Superior temporal gyrus (tissue), 1 donor: ENCODE measurements around the gene KMT2B.

Experiments
- DNase-seq: peaks from one replicate; pipeline ENCODE4 v3.0.0-alpha.2; 2016; ENCODE audit errors: extremely low spot score

Gene KMT2B

DNA sequence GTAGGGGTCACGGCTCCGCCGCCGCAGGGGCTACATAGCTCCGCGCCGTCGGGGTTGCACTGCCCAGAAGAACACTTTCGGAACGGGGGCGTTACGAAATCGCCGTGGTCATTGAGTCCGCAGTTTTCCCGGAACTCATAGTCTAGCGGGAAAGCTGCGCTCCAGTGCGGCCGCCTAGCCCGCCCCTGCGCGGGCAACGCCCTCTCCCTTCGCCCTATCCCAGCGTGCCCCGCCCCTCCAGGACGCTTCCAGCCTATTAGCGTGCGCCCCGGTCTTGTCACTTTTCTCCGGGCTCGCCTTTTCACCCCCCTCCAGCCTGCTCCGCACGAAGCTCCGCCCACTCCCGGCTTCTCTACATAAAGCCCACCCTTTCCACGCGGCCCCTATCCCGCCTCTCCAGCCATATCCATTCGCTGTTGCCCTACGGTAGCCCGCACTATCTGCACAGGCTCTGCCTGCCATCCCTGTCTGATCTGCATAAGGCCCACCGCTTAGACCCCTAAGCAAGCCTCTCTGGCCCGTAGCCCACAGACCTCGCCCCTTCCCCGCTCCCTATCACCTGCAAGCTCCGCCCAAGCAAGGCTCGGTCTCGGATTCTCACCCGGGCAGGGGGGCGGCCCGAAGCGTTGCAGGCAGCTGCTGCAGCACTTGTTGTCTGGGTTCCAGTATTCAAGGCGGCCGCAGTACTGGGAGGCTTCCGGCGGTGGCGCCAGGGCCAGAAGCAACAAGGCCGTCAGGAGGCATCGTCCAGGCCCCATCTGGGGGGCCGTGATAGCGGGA is 22.8 kb downstream of the KMT2B start:
- peak; percentile 99 for DNase-seq

DNA sequence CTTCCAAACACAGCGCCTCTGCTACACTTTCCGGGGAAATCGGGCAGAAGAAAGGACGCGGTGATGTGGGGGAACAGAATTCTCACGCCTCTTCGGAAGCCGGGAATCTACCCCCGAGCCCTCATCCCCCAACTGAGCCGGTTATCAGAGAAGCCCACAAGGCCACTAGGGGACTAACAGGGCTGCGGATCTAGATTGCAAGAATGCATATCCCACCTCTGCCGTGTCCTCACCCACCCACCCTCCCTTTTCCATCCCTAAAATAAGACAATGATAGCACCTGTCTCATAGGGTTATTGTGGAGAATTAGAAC is 23.4 kb downstream of the KMT2B start:
- no peak for DNase-seq

DNA sequence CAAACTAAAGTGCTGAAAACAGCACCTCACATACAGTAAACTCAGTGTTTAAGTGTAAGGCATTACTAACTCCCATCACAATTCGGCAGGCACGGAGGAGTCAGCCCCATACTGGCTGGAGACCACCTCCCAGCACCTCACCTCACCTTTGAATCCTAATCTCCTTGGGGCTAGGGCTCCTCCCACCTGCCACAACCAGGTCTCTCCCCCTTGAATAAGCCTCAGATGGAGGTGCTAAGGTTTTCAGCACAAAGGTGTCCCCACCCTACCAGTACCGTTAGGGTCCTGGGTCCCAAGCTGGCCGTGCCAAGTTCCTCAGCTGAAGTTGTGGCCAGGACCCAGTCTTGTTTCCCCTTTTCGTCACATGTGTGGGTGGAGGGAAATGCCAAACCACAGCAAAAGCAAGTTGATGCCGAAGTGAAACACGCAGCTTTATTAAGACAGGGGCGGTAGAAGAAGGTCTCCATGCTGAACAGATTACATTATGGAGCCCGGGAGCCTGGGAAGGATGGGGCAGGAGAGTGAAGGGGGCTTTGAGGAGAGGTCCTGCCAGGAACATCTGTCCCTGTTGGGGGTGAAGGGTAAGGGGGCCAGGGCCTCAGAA is 24.4 kb downstream of the KMT2B start, which contains the start of gene IGFLR1:
Gene IGFLR1 (minus strand): TSS at position 332 of the 604 bp plus-strand sequence. CDS start 1,272 bp downstream, outside the sequence.
- DNase-seq: no peak

DNA sequence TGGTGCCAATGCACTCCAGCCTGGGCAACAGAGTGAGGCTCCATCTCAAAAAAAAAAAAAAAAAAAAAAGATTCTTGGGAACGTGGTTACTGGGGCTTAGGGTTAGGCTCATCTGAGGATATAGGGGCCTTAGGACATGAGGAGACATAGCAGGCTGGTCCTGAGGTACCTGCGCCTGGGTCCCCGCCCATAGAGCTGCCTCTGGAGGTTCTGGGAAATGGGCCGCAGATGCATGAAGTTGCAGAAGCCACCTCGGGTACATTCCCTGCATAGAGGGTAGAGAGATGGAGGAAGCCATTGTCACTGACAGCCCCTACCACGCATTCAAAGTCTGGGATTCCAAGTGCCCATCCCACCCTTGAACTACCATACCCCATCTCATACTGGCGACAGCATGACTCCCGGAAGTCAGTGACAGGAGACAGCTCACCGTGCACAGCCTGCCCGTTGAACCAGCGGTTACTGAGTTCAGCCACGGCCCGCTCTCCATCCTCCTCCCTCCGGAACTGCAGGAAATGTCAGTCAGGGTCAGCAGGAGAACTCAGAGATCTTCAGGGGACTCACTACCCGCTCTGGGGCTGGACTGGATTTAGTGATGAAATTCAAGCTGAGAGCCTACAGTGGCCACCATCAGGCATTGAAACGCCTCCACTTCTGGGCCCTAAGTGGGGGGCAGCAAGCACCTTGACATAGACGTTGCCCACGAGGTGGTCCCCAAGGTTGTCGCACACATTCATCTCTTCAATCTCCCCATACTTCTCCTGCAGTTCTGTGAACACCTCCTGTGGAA is 26.0 kb downstream of the KMT2B start:
- DNase-seq: no peak

DNA sequence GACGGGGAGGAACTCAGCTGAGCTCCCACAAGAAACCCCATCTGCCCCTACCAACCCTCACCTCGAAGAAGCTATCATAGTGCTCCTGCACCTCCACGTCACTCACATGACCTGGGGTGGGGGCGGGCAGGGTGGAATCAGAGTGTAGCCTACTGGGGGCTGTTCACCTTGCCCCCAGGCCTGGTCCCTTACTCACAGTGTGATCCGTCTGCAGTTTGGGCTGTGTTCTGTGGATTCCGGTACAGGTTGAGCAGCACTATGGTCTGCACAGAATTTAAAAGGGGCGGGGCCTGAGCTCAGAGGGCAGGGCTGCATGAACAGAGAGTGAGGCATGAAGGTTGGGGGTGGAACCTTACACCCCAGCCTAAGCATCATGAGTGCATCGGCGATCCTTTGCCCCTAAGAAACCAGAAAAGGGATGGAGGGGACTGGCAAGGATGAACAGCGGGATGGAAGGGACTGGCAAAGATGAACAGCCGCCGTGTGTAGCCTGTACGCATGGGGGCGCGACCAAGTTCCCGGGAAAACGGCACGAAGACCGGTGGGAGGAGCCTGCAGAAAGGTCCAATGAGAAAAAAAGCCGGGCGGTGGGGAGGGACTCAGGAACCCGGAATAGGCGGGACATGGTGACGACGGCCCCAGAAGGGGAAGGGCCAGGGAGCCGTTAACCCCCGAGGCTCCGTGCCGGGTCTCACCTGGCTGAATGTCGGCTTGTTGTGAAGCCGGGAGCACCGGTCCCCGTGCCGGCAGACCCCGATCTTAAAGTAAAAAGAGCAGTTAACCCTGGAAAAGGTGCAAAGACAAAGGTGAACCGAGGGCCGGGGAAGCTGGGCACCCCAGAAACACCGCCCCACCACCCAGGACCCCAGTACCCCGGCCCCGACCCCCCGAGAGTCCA is 26.9 kb downstream of the KMT2B start:
- DNase-seq: peak; percentile 98

DNA sequence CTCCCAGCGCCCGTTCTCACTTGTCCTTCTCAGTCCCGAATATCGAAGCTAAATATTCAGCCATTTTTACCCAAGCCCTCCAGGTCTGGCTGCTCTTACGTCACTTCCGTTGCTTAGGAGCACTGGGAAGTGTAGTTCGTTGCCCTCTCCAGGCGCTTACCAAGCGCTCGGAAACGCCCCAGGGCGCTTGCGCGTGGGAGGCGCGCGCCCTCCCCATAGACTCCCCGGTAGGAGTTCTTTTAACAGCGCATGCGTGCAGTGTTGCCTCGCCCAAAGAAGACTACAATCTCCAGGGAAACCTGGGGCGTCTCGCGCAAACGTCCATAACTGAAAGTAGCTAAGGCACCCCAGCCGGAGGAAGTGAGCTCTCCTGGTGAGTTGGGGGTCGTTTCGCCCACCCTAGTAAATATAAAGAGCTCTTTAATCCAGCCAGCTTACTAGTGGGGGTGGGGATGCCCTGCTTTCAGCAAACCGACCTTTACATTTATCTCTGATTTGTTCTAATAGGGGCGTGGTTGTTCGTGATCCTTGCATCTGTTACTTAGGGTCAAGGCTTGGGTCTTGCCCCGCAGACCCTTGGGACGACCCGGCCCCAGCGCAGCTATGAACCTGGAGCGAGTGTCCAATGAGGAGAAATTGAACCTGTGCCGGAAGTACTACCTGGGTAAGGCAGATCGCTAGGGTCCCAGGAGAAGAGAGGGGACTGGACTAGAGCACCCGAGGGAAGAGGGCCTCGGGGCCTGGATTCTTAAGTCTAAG is 27.7 kb downstream of the KMT2B start, which contains the start of the genes PSENEN and U2AF1L4:
Gene PSENEN (plus strand): TSS at position 324 of the 759 bp plus-strand sequence. CDS start 280 bp downstream, at position 604.
Gene U2AF1L4 (minus strand): TSS at position 91 of the 759 bp plus-strand sequence. CDS start 27 bp downstream, at position 64.
- DNase-seq: peak; percentile 100

DNA sequence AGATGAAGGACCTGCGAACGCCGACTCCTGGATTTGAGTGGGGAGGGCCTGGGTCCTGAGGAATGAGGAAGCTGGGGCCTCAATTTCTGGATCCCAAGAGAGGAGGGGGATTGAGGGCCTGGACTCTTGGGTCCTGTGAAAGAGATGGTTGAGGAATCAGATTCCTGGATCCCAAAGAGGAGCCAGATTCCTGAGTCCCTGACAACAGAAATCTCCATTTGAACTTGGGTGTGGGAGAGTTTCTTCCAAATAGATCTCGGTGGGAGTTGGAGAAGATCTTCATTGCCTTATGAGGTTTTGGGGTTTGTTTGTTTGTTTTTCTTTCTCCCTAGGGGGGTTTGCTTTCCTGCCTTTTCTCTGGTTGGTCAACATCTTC is 28.3 kb downstream of the KMT2B start:
- DNase-seq: no peak

DNA sequence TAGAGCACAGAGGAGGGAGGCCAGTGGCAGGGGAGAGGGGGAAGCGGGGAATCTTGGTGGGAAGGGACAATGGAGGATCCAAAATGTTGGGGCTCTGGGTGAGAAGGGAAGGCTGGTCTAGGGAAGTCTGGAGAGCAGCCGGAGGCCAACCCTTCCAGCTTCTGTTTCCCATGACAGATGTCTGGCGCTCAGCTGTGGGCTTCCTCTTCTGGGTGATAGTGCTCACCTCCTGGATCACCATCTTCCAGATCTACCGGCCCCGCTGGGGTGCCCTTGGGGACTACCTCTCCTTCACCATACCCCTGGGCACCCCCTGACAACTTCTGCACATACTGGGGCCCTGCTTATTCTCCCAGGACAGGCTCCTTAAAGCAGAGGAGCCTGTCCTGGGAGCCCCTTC is 28.7 kb downstream of the KMT2B start:
- no peak for DNase-seq

DNA sequence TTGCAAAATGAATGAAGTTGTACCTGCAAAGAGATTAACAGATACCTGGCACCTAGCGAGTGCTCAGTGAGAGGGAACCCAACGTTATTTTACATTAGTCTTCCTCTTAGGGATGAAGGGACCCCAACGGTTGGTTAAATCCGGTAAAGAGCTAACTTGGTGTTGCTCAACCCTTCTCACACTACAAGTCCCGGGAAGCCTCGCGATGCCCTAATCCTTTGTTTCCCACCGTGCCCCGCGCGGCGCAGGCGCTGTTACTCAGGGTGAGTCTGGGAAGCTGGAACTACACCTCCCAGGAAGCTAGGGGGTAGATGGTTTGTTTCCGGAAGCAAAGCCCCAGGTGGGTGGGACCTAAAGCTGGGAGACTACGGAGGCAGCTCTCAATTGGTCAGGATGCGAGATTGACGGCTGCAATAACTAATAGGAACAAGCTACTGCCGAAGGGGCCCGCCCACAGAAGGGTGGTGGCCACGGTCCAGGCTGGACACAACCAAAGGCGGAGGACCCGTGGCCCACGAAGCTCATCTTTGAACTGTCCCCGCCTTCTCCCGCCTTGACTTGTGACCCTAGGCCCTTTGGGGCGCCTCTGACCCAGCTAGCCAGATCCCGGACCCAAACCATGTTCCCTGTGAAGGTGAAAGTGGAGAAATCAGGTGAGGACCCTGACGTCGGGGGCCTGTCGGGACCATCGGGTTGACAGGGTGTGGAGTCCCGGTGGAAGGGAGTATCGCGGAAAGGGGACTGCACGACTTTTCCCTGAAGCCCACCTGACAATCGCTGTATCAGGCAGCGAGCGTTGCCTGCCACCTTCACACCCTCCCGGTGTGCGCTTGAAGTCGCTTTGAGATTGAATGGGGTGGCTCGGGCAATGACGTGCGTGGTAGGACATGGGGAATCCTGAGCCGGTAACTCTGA is 30.6 kb downstream of the KMT2B start, which contains the start of gene LIN37:
Gene LIN37 (plus strand): TSS at position 471 of the 915 bp plus-strand sequence. CDS start 149 bp downstream, at position 620.
- peak; percentile 100 for DNase-seq

DNA sequence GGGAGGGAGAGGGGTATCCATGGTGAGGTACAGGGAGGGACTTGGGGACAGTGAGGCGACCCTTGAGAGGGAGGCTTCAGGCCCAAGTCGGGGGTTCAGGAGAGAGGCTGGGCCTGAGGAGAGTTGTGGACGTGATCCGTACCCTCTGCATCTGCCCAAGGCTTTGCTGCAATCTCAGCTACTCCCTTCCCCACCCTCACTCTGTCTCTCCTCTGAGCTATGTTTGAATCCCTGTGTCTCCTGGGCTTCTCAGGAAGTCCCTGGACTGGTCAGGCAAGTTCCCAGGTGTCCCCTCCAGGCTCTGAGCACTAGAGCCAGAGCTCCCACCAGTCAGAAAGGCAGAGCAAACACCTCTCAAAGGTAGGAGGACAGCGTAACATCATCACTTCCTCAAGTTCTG is 32.4 kb downstream of the KMT2B start:
- DNase-seq: no peak

DNA sequence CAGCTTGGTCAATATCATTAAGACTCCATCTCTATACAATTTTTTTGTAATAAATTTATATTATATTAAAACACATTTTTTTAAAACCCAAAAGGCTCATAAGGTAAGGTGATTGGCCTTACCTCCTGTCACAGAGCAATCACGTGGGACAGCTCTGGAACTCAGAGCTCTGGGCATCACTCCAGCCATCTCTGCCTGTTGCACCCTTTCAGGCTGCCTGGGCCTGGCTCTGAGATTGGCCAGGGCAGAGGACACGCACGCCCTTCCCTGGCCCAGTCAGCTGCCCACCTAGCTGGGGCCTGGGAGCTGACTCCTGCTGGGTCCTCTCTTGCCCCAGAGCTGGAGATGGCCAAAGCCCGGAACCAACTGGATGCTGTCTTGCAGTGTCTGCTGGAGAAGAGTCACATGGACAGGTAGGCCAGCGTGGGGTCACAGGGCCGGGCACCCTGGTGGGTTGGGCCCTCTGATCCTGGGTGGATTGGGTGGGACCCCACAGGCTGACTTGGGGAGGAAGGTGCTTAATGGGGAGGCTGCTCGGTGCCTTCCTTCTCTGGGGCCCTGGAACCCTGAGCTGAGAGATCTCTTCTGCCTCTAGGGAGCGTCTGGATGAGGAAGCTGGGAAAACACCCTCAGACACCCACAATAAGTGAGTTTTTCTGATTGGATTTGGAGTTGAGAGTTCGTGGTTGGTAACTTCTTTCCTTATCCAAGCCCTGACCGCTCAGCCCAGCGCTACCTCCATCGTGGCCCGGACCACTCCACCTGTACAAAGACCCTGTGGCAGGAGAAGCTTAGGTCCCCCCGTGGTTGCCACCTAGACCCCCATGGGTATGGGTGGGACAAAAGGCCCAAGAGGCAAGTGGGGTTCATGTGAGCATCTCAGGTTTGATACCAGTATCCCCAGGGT is 34.3 kb downstream of the KMT2B start:
- no peak for DNase-seq

DNA sequence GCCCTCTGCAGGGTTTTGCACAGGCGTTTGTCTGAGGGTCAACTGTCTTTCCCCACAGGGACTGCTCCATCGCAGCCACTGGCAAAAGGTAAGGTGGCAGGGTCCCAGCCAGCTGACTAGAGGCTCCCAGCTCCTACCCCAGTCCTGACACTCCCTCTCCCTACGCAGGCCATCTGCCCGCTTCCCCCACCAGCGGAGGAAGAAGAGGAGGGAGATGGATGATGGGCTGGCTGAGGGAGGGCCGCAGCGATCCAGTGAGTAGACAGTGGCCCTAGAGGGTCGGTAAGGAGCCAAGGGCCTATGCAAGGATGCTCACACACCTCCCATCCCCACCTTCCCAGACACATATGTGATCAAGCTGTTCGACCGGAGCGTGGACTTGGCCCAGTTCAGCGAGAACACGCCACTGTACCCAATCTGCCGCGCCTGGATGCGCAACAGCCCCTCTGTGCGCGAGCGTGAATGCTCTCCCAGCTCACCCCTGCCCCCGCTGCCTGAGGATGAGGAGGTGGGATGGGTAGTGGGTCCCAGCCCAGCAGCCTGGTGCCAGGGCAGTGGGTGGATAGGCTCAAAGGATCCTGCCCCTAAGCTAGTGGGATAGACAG is 35.0 kb downstream of the KMT2B start:
- no peak for DNase-seq

DNA sequence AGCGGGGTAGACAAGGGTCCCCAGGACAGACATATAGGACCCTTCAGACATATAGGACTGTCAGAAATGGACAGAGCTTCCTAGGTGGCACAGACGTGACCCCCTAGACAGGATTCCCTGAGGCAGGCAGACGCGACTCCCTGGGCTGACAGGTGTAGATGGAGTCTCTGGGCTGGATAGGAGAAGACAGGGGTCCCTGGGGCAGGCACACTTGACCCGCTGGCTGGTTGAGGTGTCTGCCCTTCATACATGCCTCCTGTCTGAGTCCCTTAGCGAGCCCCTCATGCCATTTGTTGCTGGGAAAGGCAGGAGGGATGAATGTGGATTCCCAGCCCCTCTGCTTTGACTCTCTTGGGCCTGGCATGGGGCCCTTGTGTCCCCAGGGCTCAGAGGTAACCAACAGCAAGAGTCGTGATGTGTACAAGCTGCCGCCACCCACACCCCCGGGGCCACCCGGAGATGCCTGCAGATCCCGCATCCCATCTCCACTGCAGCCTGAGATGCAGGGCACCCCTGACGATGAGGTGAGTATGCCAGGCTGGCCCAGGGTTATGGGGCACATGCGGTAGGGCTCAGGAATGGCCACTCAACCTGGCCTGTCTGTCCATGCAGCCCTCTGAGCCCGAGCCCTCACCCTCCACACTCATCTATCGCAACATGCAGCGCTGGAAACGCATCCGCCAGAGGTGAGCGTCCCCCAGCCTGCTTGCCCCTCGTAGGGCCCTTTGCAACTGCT is 36.0 kb downstream of the KMT2B start:
- DNase-seq: no peak

DNA sequence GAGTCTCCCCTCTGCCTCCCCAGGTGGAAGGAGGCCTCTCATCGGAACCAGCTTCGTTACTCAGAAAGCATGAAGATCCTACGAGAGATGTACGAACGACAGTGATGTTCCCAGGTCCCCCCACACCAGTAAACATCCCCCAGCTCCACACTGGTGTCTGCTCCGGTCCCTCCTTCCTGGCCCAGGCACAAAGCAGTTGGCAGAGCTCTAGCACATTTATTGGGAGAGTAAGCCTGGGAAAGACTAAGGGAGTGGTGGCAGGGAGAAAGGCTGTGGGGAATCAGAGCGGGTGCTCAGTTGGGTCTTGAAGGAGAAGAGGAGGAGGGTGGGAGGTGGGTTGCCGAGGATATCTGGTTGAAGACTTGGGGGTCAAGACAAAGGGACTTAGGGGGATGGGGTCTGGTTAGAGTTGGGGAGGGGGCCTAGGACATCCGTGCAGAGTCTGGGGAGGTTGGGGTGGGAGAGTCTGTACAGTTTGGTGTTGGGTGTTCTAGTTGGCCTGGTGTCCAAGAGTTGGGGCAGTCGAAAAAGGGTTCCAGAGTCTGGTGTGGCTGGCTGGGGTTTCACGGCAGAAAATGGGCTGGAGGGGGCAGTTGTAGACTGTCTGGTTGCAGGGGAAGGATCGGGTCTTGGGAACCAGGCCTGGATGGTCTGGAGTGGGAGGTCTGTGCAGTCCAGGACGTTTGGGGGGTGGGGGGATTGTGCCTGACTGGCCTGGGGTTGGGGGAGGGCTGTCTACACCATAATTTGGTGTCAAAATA is 36.7 kb downstream of the KMT2B start:
- DNase-seq: no peak

DNA sequence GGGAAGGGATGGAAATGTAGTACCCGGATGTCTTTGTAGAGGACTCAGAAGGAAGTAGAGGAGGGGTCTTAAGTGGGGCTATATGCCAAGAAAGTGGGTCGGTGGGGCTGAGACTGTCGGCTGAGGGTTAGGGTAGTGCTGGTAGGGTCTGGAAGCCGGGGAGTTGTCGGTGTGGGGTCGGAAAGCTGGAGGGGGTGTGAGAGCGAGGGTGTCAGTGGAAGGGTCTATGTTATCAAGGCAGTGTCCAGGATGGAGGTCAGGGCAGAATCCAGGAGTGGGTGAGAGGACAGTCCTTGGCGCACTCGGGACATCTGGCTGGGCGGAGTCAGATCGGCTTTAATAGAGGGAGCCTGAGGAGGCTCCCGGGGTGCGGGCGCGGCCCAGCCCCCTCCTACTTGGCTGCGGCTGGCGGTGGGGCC is 37.3 kb downstream of the KMT2B start:
- no peak for DNase-seq

DNA sequence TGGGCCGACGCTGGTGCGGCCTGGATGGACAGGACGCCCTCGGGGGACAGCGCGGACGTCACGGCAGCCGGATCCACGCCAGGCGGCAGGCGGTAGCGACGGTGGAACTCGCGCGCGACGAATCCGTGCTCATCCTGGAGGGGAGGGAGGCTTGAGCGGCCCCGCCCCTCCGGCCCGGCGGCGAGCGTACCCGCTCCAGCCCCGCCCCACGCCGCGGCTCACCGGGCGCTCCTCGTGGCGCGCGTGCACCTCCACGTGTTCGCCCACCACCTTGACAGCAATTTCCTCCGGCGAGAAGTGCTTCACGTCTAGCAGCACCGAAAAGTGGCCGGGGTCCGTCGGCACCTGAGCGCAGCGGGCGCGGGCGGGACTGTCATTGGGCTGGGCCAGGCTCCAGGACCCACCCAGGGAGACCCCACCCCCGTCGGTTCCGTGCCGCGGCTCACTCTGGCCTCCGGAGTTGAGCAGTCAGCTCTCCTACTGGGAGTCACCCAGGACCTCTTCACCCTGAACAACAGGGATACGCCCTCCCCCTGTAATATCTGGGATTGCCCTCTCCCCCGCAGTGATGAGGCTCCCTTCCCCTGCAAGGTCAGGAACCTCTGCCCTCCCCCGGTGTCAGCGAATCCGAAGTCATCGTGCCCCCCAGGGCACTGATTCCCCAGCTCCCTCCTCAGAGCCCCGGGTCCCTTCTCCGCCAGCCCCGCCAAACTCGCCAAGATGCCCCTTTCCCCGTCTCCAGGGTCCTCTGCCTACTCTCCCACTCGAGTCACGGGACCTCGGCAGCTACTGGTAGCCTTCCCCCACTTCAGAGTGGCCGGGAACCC is 38.0 kb downstream of the KMT2B start:
- DNase-seq: peak; percentile 5
